CD14-positive monocyte (primary cell): Measurements from ENCODE around the gene SSPN. TPM values are rescaled to one million over a fixed set of nuclear protein-coding genes. Genes with fewer than 3 reads are reported as not detected.

Source experiments
- DNase-seq, 3 donors: peaks; one replicate each; pipeline ENCODE4 v3.0.0-alpha.2; 2011 to 2022
- H2AFZ ChIP-seq: 2 replicates; pipeline ENCODE4 v1.6.0; 2012; ENCODE audit warnings: mild to moderate bottlenecking, low read depth, low read length, inconsistent platforms; ENCODE audit not compliant: insufficient read depth, poor library complexity, severe bottlenecking
- H3K27ac ChIP-seq, 2 donors: 1 replicate in 1 of 2; 2 replicates in 1 of 2; pipeline ENCODE4 v1.5.1; 2012 to 2013; ENCODE audit warnings: low read length in 2 of 2, control low read depth in 1 of 2, inconsistent platforms in 1 of 2, low read depth in 1 of 2, mild to moderate bottlenecking in 1 of 2
- H3K27me3 ChIP-seq, 2 donors: one replicate each; pipeline versions ENCODE4 v1.6.0 to v1.6.1; 2011 to 2013; ENCODE audit warnings: low read length in 2 of 2; ENCODE audit not compliant: control insufficient read depth in 2 of 2, insufficient read depth in 2 of 2
- H3K36me3 ChIP-seq, 2 donors: replicated peaks in 1 of 2; 1 replicate in 1 of 2; 2 replicates in 1 of 2; pipeline versions ENCODE4 v1.5.1 to v1.6.1; 2012 to 2013; ENCODE audit warnings: low read length in 2 of 2, control low read depth in 1 of 2, inconsistent platforms in 1 of 2, mild to moderate bottlenecking in 1 of 2; ENCODE audit not compliant: insufficient read depth in 2 of 2, control insufficient read depth in 1 of 2
- H3K4me1 ChIP-seq, 2 donors: 1 replicate in 1 of 2; 2 replicates in 1 of 2; pipeline versions ENCODE4 v1.5.1 to v1.6.1; 2012 to 2013; ENCODE audit warnings: low read length in 2 of 2, control low read depth in 1 of 2, inconsistent platforms in 1 of 2, mild to moderate bottlenecking in 1 of 2, moderate library complexity in 1 of 2; ENCODE audit not compliant: insufficient read depth in 2 of 2, control insufficient read depth in 1 of 2
- H3K4me2 ChIP-seq: replicated peaks from 2 replicates; pipeline ENCODE3; 2012; ENCODE audit warnings: low read length, moderate library complexity, mild to moderate bottlenecking; ENCODE audit not compliant: poor library complexity, severe bottlenecking; ENCODE audit errors: extremely low read depth
- H3K4me3 ChIP-seq, 3 experiments: fragments of 200-600 bp in 1 of 3; sonication (generic) in 1 of 3; replicated peaks in 1 of 3; 1 replicate in 2 of 3; 2 replicates in 1 of 3; pipeline ENCODE4 v1.5.1; 2011 to 2013; ENCODE audit warnings: low read length in 3 of 3, mild to moderate bottlenecking in 3 of 3, control low read depth in 2 of 3, low read depth in 2 of 3, inconsistent platforms in 1 of 3, moderate library complexity in 1 of 3
- H3K79me2 ChIP-seq: 2 replicates; pipeline ENCODE4 v1.6.0; 2012; ENCODE audit warnings: mild to moderate bottlenecking, control low read depth, inconsistent platforms, low read length, moderate library complexity; ENCODE audit not compliant: insufficient read depth
- H3K9ac ChIP-seq: 2 replicates; pipeline ENCODE4 v1.6.0; 2017; ENCODE audit warnings: low read length, mild to moderate bottlenecking; ENCODE audit not compliant: insufficient read depth, poor library complexity, severe bottlenecking
- H3K9me3 ChIP-seq, 2 donors: replicated peaks in 1 of 2; 1 replicate in 1 of 2; 2 replicates in 1 of 2; pipeline versions ENCODE4 v1.5.1 to v1.6.1; 2012 to 2013; ENCODE audit warnings: low read length in 2 of 2, control low read depth in 1 of 2; ENCODE audit not compliant: control insufficient read depth in 1 of 2, insufficient read depth in 1 of 2
- H4K20me1 ChIP-seq: 2 replicates; pipeline ENCODE4 v1.6.0; 2012; ENCODE audit warnings: mild to moderate bottlenecking, low read length, control low read depth, moderate library complexity; ENCODE audit not compliant: insufficient read depth
- H3K27ac Mint-ChIP-seq, 7 donors: one replicate each; pipeline ENCODE4 v1.8.0; 2020; ENCODE audit warnings: mild to moderate bottlenecking in 7 of 7, mixed read lengths in 7 of 7, moderate library complexity in 6 of 7, inconsistent platforms in 2 of 7
- H3K27me3 Mint-ChIP-seq, 3 donors: one replicate each; pipeline ENCODE4 v1.8.0; 2021 to 2022; ENCODE audit warnings: low read depth in 3 of 3, mild to moderate bottlenecking in 3 of 3, mixed read lengths in 3 of 3, moderate library complexity in 3 of 3, inconsistent platforms in 1 of 3
- H3K36me3 Mint-ChIP-seq, 2 donors: one replicate each; pipeline ENCODE4 v1.8.0; 2020; ENCODE audit warnings: mixed read lengths in 2 of 2, inconsistent platforms in 1 of 2, mild to moderate bottlenecking in 1 of 2
- H3K4me1 Mint-ChIP-seq: one replicate; pipeline ENCODE4 v1.8.0; 2020; ENCODE audit warnings: mild to moderate bottlenecking, mixed read lengths
- H3K4me3 Mint-ChIP-seq, 2 donors: one replicate each; pipeline ENCODE4 v1.8.0; 2020; ENCODE audit warnings: mild to moderate bottlenecking in 2 of 2, mixed read lengths in 2 of 2, moderate library complexity in 1 of 2
- H3K9me3 Mint-ChIP-seq, 7 donors: one replicate each; pipeline ENCODE4 v1.8.0; 2020 to 2022; ENCODE audit warnings: mixed read lengths in 7 of 7, mild to moderate bottlenecking in 6 of 7, moderate library complexity in 6 of 7, inconsistent platforms in 2 of 7
- CTCF ChIP-seq: fragments of 200-600 bp; IDR thresholded peaks from one replicate; pipeline ENCODE4 v1.8.0; 2022; ENCODE audit warnings: antibody characterized with exemption, mild to moderate bottlenecking
- WGBS: methylation state at CpG from one replicate; pipeline ENCODE4 v1.1.5; 2013; ENCODE audit warnings: missing lambda C conversion rate; ENCODE audit not compliant: insufficient coverage; 5-methylcytosine and 5-hydroxymethylcytosine counted together
- intact Hi-C, 2 donors: fragments of 100-400 bp; cut with micrococcal nuclease; formaldehyde crosslinking; loops; one replicate each; pipeline versions ENCODE4 v1.15.0 to v1.15.1; 2023
- polyA plus RNA-seq, 3 donors: library from polyadenylated mRNA; depleted of rRNA in 1 of 3; unstranded in 2 of 3; stranded (reverse) in 1 of 3; fragments of 300-500 nt in 2 of 3; fragments of >200 nt in 1 of 3; fragmentation: Illumina TruSeq in 2 of 3; gene quantifications; 1 replicate in 2 of 3; 2 replicates in 1 of 3; pipeline ENCODE4 v1.2.3, GENCODE V29; 2012 to 2021

The SSPN gene
- polyA plus RNA-seq, 3 donors, result 0.15 TPM; not detected in 2

- WGBS, result 97% methylated on average over 5 of the region's 8 CpGs
- Mint-ChIP-seq H3K4me1 (peaks cover 16% of the 10 kb centered on the region), H3K36me3 (peaks cover 0 to 3% of the 10 kb centered on the region in 2 donors), H3K27me3 (peaks cover 0 to 3% (median 0%) of the 10 kb centered on the region in 3 donors), H3K9me3 (peaks cover 0 to 2% (median 0%) of the 10 kb centered on the region in 7 donors), H3K27ac (no peak overlapping the region), H3K4me3 (no peak overlapping the region)
- Histone ChIP-seq H3K4me1 (peaks cover 11 to 12% of the 10 kb centered on the region in 2 donors), H3K4me2 (no peak overlapping the region), H3K9ac (no peak overlapping the region), H3K27ac (no peak overlapping the region), H3K27me3 (no peaks in the 10 kb centered on the region), H3K36me3 (no peaks in the 10 kb centered on the region), H3K79me2 (no peaks in the 10 kb centered on the region), H3K4me3 (no peak overlapping the region), H2AFZ (no peak overlapping the region), H3K9me3 (no peaks in the 10 kb centered on the region), H4K20me1 (no peaks in the 10 kb centered on the region)
- intact Hi-C loops, result loop anchor here in 1 of 2 donors (10.0 kb wide), 2 partner anchors 145 to 205 kb away; partner anchors contain the start of gene BHLHE41
- TF ChIP-seq CTCF, result no peak
- DNase-seq, result no peak
Measured at GRCh38 chr12:26269562-26270284, 74.3 kb downstream of the SSPN start.

GRCh38 chr12:26271024-26271423 is 75.7 kb downstream of the SSPN start:
- Histone ChIP-seq H3K27me3 (no peaks in the 10 kb centered on the region), H4K20me1 (no peaks in the 10 kb centered on the region), H3K36me3 (no peaks in the 10 kb centered on the region), H3K4me2 (no peak overlapping the region), H3K79me2 (no peaks in the 10 kb centered on the region), H3K4me1 (peaks cover 24 to 25% of the 10 kb centered on the region in 2 donors), H3K27ac (no peak overlapping the region), H3K9ac (no peak overlapping the region), H2AFZ (no peak overlapping the region), H3K9me3 (no peaks in the 10 kb centered on the region), H3K4me3 (no peak overlapping the region)
- Mint-ChIP-seq H3K4me3 (no peak overlapping the region), H3K27me3 (peaks cover 0 to 3% (median 0%) of the 10 kb centered on the region in 3 donors), H3K9me3 (peaks cover 0 to 2% (median 0%) of the 10 kb centered on the region in 7 donors), H3K27ac (no peak overlapping the region), H3K4me1 (peaks cover 29% of the 10 kb centered on the region), H3K36me3 (peaks cover 0 to 3% of the 10 kb centered on the region in 2 donors)
- intact Hi-C loops, result loop anchor here in 1 of 2 donors (10.0 kb wide), 2 partner anchors 146 to 204 kb away; partner anchors contain the start of gene BHLHE41
- no peak for TF ChIP-seq CTCF
- no CpG with 5 or more reads among the region's 2 CpGs for whole genome bisulfite sequencing
- no peak for DNase-seq
